CD14-positive monocyte (primary cell): Measurements from ENCODE around the gene TRAPPC3L. TPM values are rescaled to one million over a fixed set of nuclear protein-coding genes. Genes with fewer than 3 reads are reported as not detected.

Experiments used
- DNase-seq, 3 donors: peaks; one replicate each; pipeline ENCODE4 v3.0.0-alpha.2; 2011 to 2022
- H2AFZ ChIP-seq: 2 replicates; pipeline ENCODE4 v1.6.0; 2012; ENCODE audit warnings: mild to moderate bottlenecking, low read depth, low read length, inconsistent platforms; ENCODE audit not compliant: insufficient read depth, poor library complexity, severe bottlenecking
- H3K27ac ChIP-seq, 2 donors: 1 replicate in 1 of 2; 2 replicates in 1 of 2; pipeline ENCODE4 v1.5.1; 2012 to 2013; ENCODE audit warnings: low read length in 2 of 2, control low read depth in 1 of 2, inconsistent platforms in 1 of 2, low read depth in 1 of 2, mild to moderate bottlenecking in 1 of 2
- H3K27me3 ChIP-seq, 2 donors: one replicate each; pipeline versions ENCODE4 v1.6.0 to v1.6.1; 2011 to 2013; ENCODE audit warnings: low read length in 2 of 2; ENCODE audit not compliant: control insufficient read depth in 2 of 2, insufficient read depth in 2 of 2
- H3K36me3 ChIP-seq, 2 donors: replicated peaks in 1 of 2; 1 replicate in 1 of 2; 2 replicates in 1 of 2; pipeline versions ENCODE4 v1.5.1 to v1.6.1; 2012 to 2013; ENCODE audit warnings: low read length in 2 of 2, control low read depth in 1 of 2, inconsistent platforms in 1 of 2, mild to moderate bottlenecking in 1 of 2; ENCODE audit not compliant: insufficient read depth in 2 of 2, control insufficient read depth in 1 of 2
- H3K4me1 ChIP-seq, 2 donors: 1 replicate in 1 of 2; 2 replicates in 1 of 2; pipeline versions ENCODE4 v1.5.1 to v1.6.1; 2012 to 2013; ENCODE audit warnings: low read length in 2 of 2, control low read depth in 1 of 2, inconsistent platforms in 1 of 2, mild to moderate bottlenecking in 1 of 2, moderate library complexity in 1 of 2; ENCODE audit not compliant: insufficient read depth in 2 of 2, control insufficient read depth in 1 of 2
- H3K4me2 ChIP-seq: replicated peaks from 2 replicates; pipeline ENCODE3; 2012; ENCODE audit warnings: low read length, moderate library complexity, mild to moderate bottlenecking; ENCODE audit not compliant: poor library complexity, severe bottlenecking; ENCODE audit errors: extremely low read depth
- H3K4me3 ChIP-seq, 3 experiments: fragments of 200-600 bp in 1 of 3; sonication (generic) in 1 of 3; replicated peaks in 1 of 3; 1 replicate in 2 of 3; 2 replicates in 1 of 3; pipeline ENCODE4 v1.5.1; 2011 to 2013; ENCODE audit warnings: low read length in 3 of 3, mild to moderate bottlenecking in 3 of 3, control low read depth in 2 of 3, low read depth in 2 of 3, inconsistent platforms in 1 of 3, moderate library complexity in 1 of 3
- H3K79me2 ChIP-seq: 2 replicates; pipeline ENCODE4 v1.6.0; 2012; ENCODE audit warnings: mild to moderate bottlenecking, control low read depth, inconsistent platforms, low read length, moderate library complexity; ENCODE audit not compliant: insufficient read depth
- H3K9ac ChIP-seq: 2 replicates; pipeline ENCODE4 v1.6.0; 2017; ENCODE audit warnings: low read length, mild to moderate bottlenecking; ENCODE audit not compliant: insufficient read depth, poor library complexity, severe bottlenecking
- H3K9me3 ChIP-seq, 2 donors: replicated peaks in 1 of 2; 1 replicate in 1 of 2; 2 replicates in 1 of 2; pipeline versions ENCODE4 v1.5.1 to v1.6.1; 2012 to 2013; ENCODE audit warnings: low read length in 2 of 2, control low read depth in 1 of 2; ENCODE audit not compliant: control insufficient read depth in 1 of 2, insufficient read depth in 1 of 2
- H4K20me1 ChIP-seq: 2 replicates; pipeline ENCODE4 v1.6.0; 2012; ENCODE audit warnings: mild to moderate bottlenecking, low read length, control low read depth, moderate library complexity; ENCODE audit not compliant: insufficient read depth
- H3K27ac Mint-ChIP-seq, 7 donors: one replicate each; pipeline ENCODE4 v1.8.0; 2020; ENCODE audit warnings: mild to moderate bottlenecking in 7 of 7, mixed read lengths in 7 of 7, moderate library complexity in 6 of 7, inconsistent platforms in 2 of 7
- H3K27me3 Mint-ChIP-seq, 3 donors: one replicate each; pipeline ENCODE4 v1.8.0; 2021 to 2022; ENCODE audit warnings: low read depth in 3 of 3, mild to moderate bottlenecking in 3 of 3, mixed read lengths in 3 of 3, moderate library complexity in 3 of 3, inconsistent platforms in 1 of 3
- H3K36me3 Mint-ChIP-seq, 2 donors: one replicate each; pipeline ENCODE4 v1.8.0; 2020; ENCODE audit warnings: mixed read lengths in 2 of 2, inconsistent platforms in 1 of 2, mild to moderate bottlenecking in 1 of 2
- H3K4me1 Mint-ChIP-seq: one replicate; pipeline ENCODE4 v1.8.0; 2020; ENCODE audit warnings: mild to moderate bottlenecking, mixed read lengths
- H3K4me3 Mint-ChIP-seq, 2 donors: one replicate each; pipeline ENCODE4 v1.8.0; 2020; ENCODE audit warnings: mild to moderate bottlenecking in 2 of 2, mixed read lengths in 2 of 2, moderate library complexity in 1 of 2
- H3K9me3 Mint-ChIP-seq, 7 donors: one replicate each; pipeline ENCODE4 v1.8.0; 2020 to 2022; ENCODE audit warnings: mixed read lengths in 7 of 7, mild to moderate bottlenecking in 6 of 7, moderate library complexity in 6 of 7, inconsistent platforms in 2 of 7
- WGBS: methylation state at CpG from one replicate; pipeline ENCODE4 v1.1.5; 2013; ENCODE audit warnings: missing lambda C conversion rate; ENCODE audit not compliant: insufficient coverage; 5-methylcytosine and 5-hydroxymethylcytosine counted together
- intact Hi-C, 2 donors: fragments of 100-400 bp; cut with micrococcal nuclease; formaldehyde crosslinking; loops; one replicate each; pipeline versions ENCODE4 v1.15.0 to v1.15.1; 2023
- polyA plus RNA-seq, 3 donors: library from polyadenylated mRNA; depleted of rRNA in 1 of 3; unstranded in 2 of 3; stranded (reverse) in 1 of 3; fragments of 300-500 nt in 2 of 3; fragments of >200 nt in 1 of 3; fragmentation: Illumina TruSeq in 2 of 3; gene quantifications; 1 replicate in 2 of 3; 2 replicates in 1 of 3; pipeline ENCODE4 v1.2.3, GENCODE V29; 2012 to 2021
- TF ChIP-seq, protein P1 (sequence below): fragments of 200-600 bp; IDR thresholded peaks from one replicate; pipeline ENCODE4 v1.8.0; 2022; ENCODE audit warnings: antibody characterized with exemption, mild to moderate bottlenecking

The TRAPPC3L gene
- polyA plus RNA-seq, 3 donors, result 0.17 TPM; not detected in 2

GRCh38 chr6:116450769-116451740, 94.4 kb downstream of the TRAPPC3L start:
- H3K9me3 Mint-ChIP-seq, result peaks cover 0 to 2% (median 0%) of the 10 kb centered on the region in 7 donors
- H3K4me1 Mint-ChIP-seq, result peaks cover 63% of the 10 kb centered on the region
- WGBS, result 48% methylated on average over 3 of the region's 9 CpGs
- DNase-seq, result peak; percentile 70 to 88 (median 88)
- peaks cover 56 to 77% of the 10 kb centered on the region in 2 donors for H3K4me1 ChIP-seq
- no peaks in the 10 kb centered on the region for H3K9me3 ChIP-seq
- H3K4me2 ChIP-seq, result peak overlapping the region; percentile 25
- H3K79me2 ChIP-seq, result no peaks in the 10 kb centered on the region
- peak overlapping the region; percentile 38 to 61 for H3K27ac ChIP-seq
- peak overlapping the region in 1 of 2 donors; percentile 47 for H3K4me3 Mint-ChIP-seq
- no peaks in the 10 kb centered on the region for H4K20me1 ChIP-seq
- H3K27me3 ChIP-seq, result no peaks in the 10 kb centered on the region
- no peak overlapping the region for H3K9ac ChIP-seq
- peak overlapping the region; percentile 57 to 86 (median 82) for H3K27ac Mint-ChIP-seq
- TF ChIP-seq, protein P1, sequence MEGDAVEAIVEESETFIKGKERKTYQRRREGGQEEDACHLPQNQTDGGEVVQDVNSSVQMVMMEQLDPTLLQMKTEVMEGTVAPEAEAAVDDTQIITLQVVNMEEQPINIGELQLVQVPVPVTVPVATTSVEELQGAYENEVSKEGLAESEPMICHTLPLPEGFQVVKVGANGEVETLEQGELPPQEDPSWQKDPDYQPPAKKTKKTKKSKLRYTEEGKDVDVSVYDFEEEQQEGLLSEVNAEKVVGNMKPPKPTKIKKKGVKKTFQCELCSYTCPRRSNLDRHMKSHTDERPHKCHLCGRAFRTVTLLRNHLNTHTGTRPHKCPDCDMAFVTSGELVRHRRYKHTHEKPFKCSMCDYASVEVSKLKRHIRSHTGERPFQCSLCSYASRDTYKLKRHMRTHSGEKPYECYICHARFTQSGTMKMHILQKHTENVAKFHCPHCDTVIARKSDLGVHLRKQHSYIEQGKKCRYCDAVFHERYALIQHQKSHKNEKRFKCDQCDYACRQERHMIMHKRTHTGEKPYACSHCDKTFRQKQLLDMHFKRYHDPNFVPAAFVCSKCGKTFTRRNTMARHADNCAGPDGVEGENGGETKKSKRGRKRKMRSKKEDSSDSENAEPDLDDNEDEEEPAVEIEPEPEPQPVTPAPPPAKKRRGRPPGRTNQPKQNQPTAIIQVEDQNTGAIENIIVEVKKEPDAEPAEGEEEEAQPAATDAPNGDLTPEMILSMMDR, result no peak
- H3K36me3 Mint-ChIP-seq, result peaks cover 0 to 2% of the 10 kb centered on the region in 2 donors
- H3K4me3 ChIP-seq, result peak overlapping the region in 1 of 3 experiments; percentile 42
- no peak overlapping the region for H2AFZ ChIP-seq
- intact Hi-C loops, result no loop called here
- H3K27me3 Mint-ChIP-seq, result peaks cover 0 to 2% (median 0%) of the 10 kb centered on the region in 3 donors
- H3K36me3 ChIP-seq, result no peaks in the 10 kb centered on the region

DNA sequence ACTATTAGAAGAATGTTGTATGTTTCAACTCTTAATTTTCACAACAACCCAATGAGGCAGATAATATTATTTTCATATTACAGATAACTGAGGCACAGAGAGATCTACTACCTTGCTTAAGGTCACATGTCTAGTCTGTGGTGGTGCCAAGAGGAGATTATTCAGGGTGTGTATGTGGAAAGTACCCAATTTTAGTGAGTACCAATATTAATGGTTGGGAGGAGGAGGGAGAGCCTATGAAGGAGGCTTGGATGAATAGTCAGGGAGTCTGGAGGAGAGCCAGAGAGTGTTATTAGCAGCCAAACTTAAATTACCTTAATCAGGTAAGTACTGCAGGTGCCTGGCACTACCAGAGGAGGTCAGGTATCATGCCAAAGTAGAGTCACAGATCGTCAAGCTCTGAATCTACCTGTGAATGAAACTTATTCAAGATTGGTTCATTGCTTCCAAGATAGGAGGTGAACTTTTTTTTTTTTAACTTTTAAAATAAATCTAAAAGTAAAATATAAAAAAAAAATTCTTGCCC, 95.2 kb downstream of the TRAPPC3L start:
- no peak overlapping the region for H3K9ac ChIP-seq
- Mint-ChIP-seq H3K36me3 (peaks cover 0 to 2% of the 10 kb centered on the region in 2 donors), H3K9me3 (peaks cover 0 to 2% (median 0%) of the 10 kb centered on the region in 7 donors), H3K4me1 (peaks cover 68% of the 10 kb centered on the region), H3K27me3 (peaks cover 0 to 2% (median 0%) of the 10 kb centered on the region in 3 donors), H3K27ac (peak overlapping the region in 4 of 7 donors; percentile 54 to 86 (median 72)), H3K4me3 (no peak overlapping the region)
- H4K20me1 ChIP-seq, result no peaks in the 10 kb centered on the region
- TF ChIP-seq, protein P1, result no peak
- peaks cover 61 to 82% of the 10 kb centered on the region in 2 donors for H3K4me1 ChIP-seq
- no peak overlapping the region for H3K4me2 ChIP-seq
- no peak overlapping the region for H2AFZ ChIP-seq
- H3K27ac ChIP-seq, result peak overlapping the region in 1 of 2 donors; percentile 16
- no peak overlapping the region for H3K4me3 ChIP-seq
- WGBS, result no CpG with 5 or more reads among the region's 1 CpG
- intact Hi-C loops, result no loop called here
- H3K36me3 ChIP-seq, result no peaks in the 10 kb centered on the region
- H3K9me3 ChIP-seq, result no peaks in the 10 kb centered on the region
- H3K79me2 ChIP-seq, result no peaks in the 10 kb centered on the region
- DNase-seq, result no peak
- no peaks in the 10 kb centered on the region for H3K27me3 ChIP-seq
